ENCODE data around the gene FASN. TPM values are rescaled to one million over a fixed set of nuclear protein-coding genes. Genes with fewer than 3 reads are reported as not detected.

FASN gene
- total RNA-seq, 1 donor from 2014 or later = 452 TPM

GRCh38 chr17:82061047-82061925 is 36.8 kb downstream of the FASN start:
- intact Hi-C loops (cut with micrococcal nuclease) = no loop called here
- Mint-ChIP-seq H3K36me3 (ENCODE audit: low read depth) (peaks cover 22% of the 10 kb centered on the region), H3K4me1 (peaks cover 3% of the 10 kb centered on the region), H3K4me3 (no peak overlapping the region), H3K27me3 (no peaks in the 10 kb centered on the region), H3K9me3 (no peaks in the 10 kb centered on the region), H3K27ac (no peak overlapping the region)
- no peak for DNase-seq

GRCh38 chr17:82060614-82061013 is 37.4 kb downstream of the FASN start:
- DNase-seq = no peak
- no peak overlapping the region for H3K4me3 Mint-ChIP-seq
- H3K4me1 Mint-ChIP-seq = peaks cover 1% of the 10 kb centered on the region
- no peak overlapping the region for H3K27ac Mint-ChIP-seq
- H3K36me3 Mint-ChIP-seq (ENCODE audit: low read depth) = peaks cover 24% of the 10 kb centered on the region
- no peaks in the 10 kb centered on the region for H3K27me3 Mint-ChIP-seq
- intact Hi-C loops (cut with micrococcal nuclease) = no loop called here
- no peaks in the 10 kb centered on the region for H3K9me3 Mint-ChIP-seq

GRCh38 chr17:82060001-82060380 is 38.0 kb downstream of the FASN start:
- Mint-ChIP-seq H3K27me3 (no peaks in the 10 kb centered on the region), H3K36me3 (ENCODE audit: low read depth) (peaks cover 24% of the 10 kb centered on the region), H3K4me1 (peaks cover 1% of the 10 kb centered on the region), H3K4me3 (no peak overlapping the region), H3K9me3 (no peaks in the 10 kb centered on the region), H3K27ac (no peak overlapping the region)
- DNase-seq = no peak
- intact Hi-C loops (cut with micrococcal nuclease) = no loop called here

GRCh38 chr17:82059272-82060000 is 38.6 kb downstream of the FASN start:
- H3K9me3 Mint-ChIP-seq = no peaks in the 10 kb centered on the region
- intact Hi-C loops (cut with micrococcal nuclease) = no loop called here
- peaks cover 27% of the 10 kb centered on the region for H3K36me3 Mint-ChIP-seq (ENCODE audit: low read depth)
- H3K27ac Mint-ChIP-seq = no peak overlapping the region
- no peak overlapping the region for H3K4me3 Mint-ChIP-seq
- no peaks in the 10 kb centered on the region for H3K27me3 Mint-ChIP-seq
- H3K4me1 Mint-ChIP-seq = peaks cover 1% of the 10 kb centered on the region
- no peak for DNase-seq

GRCh38 chr17:82058855-82059249 is 39.2 kb downstream of the FASN start:
- no peaks in the 10 kb centered on the region for H3K9me3 Mint-ChIP-seq
- peaks cover 1% of the 10 kb centered on the region for H3K4me1 Mint-ChIP-seq
- H3K36me3 Mint-ChIP-seq (ENCODE audit: low read depth) = peaks cover 25% of the 10 kb centered on the region

GRCh38 chr17:82058230-82058854 is 39.7 kb downstream of the FASN start:
- no peak for DNase-seq
- no peaks in the 10 kb centered on the region for H3K27me3 Mint-ChIP-seq
- H3K27ac Mint-ChIP-seq = no peak overlapping the region
- peaks cover 25% of the 10 kb centered on the region for H3K36me3 Mint-ChIP-seq (ENCODE audit: low read depth)
- peaks cover 1% of the 10 kb centered on the region for H3K4me1 Mint-ChIP-seq
- intact Hi-C loops (cut with micrococcal nuclease) = no loop called here
- no peak overlapping the region for H3K4me3 Mint-ChIP-seq
- H3K9me3 Mint-ChIP-seq = no peaks in the 10 kb centered on the region

More at GRCh38 chr17:82058855-82059249, 39.2 kb downstream of the FASN start:
- no peak for DNase-seq
- Mint-ChIP-seq H3K4me3 (no peak overlapping the region), H3K27me3 (no peaks in the 10 kb centered on the region), H3K27ac (no peak overlapping the region)
- intact Hi-C loops (cut with micrococcal nuclease) = no loop called here

GRCh38 chr17:82056729-82057621 is 41.1 kb downstream of the FASN start:
- H3K27ac Mint-ChIP-seq = no peak overlapping the region
- no peaks in the 10 kb centered on the region for H3K9me3 Mint-ChIP-seq
- no peak overlapping the region for H3K4me3 Mint-ChIP-seq
- intact Hi-C loops (cut with micrococcal nuclease) = no loop called here
- DNase-seq = no peak
- H3K4me1 Mint-ChIP-seq = peaks cover 3% of the 10 kb centered on the region
- peaks cover 23% of the 10 kb centered on the region for H3K36me3 Mint-ChIP-seq (ENCODE audit: low read depth)
- no peaks in the 10 kb centered on the region for H3K27me3 Mint-ChIP-seq

- intact Hi-C loops (cut with micrococcal nuclease) = no loop called here
- peaks cover 3% of the 10 kb centered on the region for H3K4me1 Mint-ChIP-seq
- DNase-seq = no peak
- no peaks in the 10 kb centered on the region for H3K9me3 Mint-ChIP-seq
- H3K36me3 Mint-ChIP-seq (ENCODE audit: low read depth) = peaks cover 23% of the 10 kb centered on the region
- no peak overlapping the region for H3K4me3 Mint-ChIP-seq
- H3K27me3 Mint-ChIP-seq = no peaks in the 10 kb centered on the region
- no peak overlapping the region for H3K27ac Mint-ChIP-seq
Observed at GRCh38 chr17:82055965-82056728, 41.9 kb downstream of the FASN start.

- Mint-ChIP-seq H3K27me3 (no peaks in the 10 kb centered on the region), H3K4me3 (peak overlapping the region; percentile 55), H3K9me3 (no peaks in the 10 kb centered on the region), H3K36me3 (ENCODE audit: low read depth) (peaks cover 19% of the 10 kb centered on the region), H3K4me1 (peaks cover 9% of the 10 kb centered on the region), H3K27ac (no peak overlapping the region)
- no peak for DNase-seq
- intact Hi-C loops (cut with micrococcal nuclease) = no loop called here
Observed at GRCh38 chr17:82055023-82055964, 42.7 kb downstream of the FASN start.

- H3K27ac Mint-ChIP-seq = no peak overlapping the region
- H3K9me3 Mint-ChIP-seq = no peaks in the 10 kb centered on the region
- no peak for DNase-seq
- H3K4me1 Mint-ChIP-seq = peaks cover 10% of the 10 kb centered on the region
- no peaks in the 10 kb centered on the region for H3K27me3 Mint-ChIP-seq
- H3K36me3 Mint-ChIP-seq (ENCODE audit: low read depth) = peaks cover 13% of the 10 kb centered on the region
- intact Hi-C loops (cut with micrococcal nuclease) = no loop called here
- H3K4me3 Mint-ChIP-seq = peak overlapping the region; percentile 55
Observed at GRCh38 chr17:82054351-82055022, 43.5 kb downstream of the FASN start.

GRCh38 chr17:82053556-82054263 is 44.3 kb downstream of the FASN start:
- peaks cover 10% of the 10 kb centered on the region for H3K4me1 Mint-ChIP-seq
- peak overlapping the region; percentile 82 for H3K4me3 Mint-ChIP-seq
- intact Hi-C loops (cut with micrococcal nuclease) = no loop called here
- no peaks in the 10 kb centered on the region for H3K27me3 Mint-ChIP-seq
- DNase-seq = no peak
- no peaks in the 10 kb centered on the region for H3K9me3 Mint-ChIP-seq
- H3K36me3 Mint-ChIP-seq (ENCODE audit: low read depth) = peaks cover 13% of the 10 kb centered on the region
- no peak overlapping the region for H3K27ac Mint-ChIP-seq

Data from activated CD4-positive, alpha-beta T cell treated with anti-CD3 and anti-CD28 coated beads, Interleukin-2, amount 10 ng/mL, durations not matched to agents 24 days and 14 days (primary cell).